GM10847 (cell line): ENCODE data around the gene WDR46.
A peak's percentile ranks its signal among the peaks of the same experiment; 100 is the strongest.

Experiments
- POLR2A ChIP-seq: IDR thresholded peaks from 2 replicates; pipeline ENCODE4 v1.6.1; 2011; ENCODE audit not compliant: insufficient read length; ENCODE audit errors: extremely low read depth

Gene WDR46

GRCh38 chr6:33279257-33279695 is 9.8 kb downstream of the WDR46 start:
- TF ChIP-seq POLR2A = no peak

DNA sequence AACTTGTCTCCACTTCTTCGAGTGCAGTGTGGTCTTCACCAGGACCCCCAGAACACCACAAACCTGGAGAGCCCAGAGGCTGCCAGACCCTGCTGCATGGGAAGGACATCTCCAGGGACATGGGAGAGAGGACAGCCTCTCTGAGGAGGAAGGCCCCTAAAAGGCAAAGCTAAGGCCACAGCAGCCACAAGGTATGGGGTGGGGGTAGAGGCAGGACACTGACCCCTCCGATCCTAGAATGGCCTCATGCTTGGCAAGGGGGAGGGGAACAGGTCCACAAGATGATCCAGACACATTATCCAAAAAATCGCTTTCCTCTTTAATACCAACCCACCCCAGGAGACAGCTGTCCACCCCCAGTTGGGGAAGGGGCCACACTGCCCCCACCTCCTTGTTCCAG is 10.2 kb downstream of the WDR46 start:
- TF ChIP-seq POLR2A = no peak

DNA sequence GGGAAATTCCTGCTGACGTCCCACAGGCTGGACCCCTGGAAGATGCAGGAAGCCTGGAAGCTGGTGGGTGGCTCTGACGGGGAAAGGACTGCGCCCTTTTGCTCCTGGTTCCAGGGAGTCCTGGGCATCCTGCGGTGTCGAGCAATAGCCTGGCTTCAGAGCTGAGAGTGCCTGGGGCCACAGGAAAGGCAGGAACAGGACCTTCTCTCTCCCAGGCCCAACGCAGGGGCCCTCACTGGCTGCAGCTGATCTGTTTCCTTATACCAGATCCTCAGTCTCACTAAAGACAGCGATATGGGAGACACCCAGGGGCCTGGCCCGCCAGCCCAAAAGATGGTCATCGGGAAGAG is 10.7 kb downstream of the WDR46 start:
- no peak for TF ChIP-seq POLR2A

DNA sequence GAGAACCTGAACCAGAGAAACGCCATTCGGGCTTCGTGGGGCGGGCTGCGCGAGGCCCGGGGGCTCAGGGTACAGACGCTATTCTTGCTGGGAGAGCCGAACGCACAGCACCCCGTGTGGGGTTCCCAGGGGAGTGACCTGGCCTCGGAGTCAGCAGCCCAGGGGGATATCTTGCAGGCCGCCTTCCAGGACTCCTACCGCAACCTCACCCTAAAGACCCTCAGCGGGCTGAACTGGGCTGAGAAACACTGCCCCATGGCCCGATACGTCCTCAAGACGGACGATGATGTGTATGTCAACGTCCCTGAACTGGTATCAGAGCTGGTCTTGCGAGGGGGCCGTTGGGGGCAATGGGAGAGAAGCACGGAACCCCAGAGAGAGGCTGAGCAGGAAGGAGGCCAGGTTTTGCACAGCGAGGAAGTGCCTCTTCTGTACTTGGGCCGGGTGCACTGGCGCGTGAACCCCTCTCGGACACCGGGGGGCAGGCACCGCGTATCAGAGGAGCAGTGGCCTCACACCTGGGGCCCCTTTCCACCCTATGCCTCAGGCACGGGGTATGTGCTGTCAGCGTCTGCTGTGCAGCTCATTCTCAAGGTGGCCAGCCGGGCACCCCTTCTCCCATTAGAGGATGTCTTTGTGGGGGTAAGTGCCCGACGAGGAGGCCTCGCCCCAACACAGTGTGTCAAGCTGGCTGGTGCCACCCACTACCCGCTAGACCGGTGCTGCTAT is 11.2 kb downstream of the WDR46 start:
- peak; percentile 4 for TF ChIP-seq POLR2A

GRCh38 chr6:33276864-33277662 is 12.0 kb downstream of the WDR46 start, which contains the start of gene B3GALT4:
TSS of gene B3GALT4 (plus strand) at chr6:33277123. CDS start at chr6:33277420, 297 bp downstream.
- TF ChIP-seq POLR2A = peak; percentile 43

DNA sequence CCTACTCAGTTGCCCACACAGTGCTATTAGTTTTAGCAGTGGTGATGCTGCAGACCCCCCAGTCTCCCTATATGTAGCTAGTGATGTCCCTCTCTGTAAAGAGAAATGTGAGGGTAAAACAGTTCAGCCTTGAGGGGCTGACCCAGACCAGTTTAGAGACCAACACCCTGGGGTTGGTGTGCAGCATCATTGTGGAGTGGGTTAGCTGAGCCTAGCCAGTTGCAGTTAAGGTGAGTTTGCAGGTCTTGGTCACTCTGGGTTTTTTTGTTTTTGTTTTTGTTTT is 12.5 kb downstream of the WDR46 start:
- no peak for TF ChIP-seq POLR2A

GRCh38 chr6:33273924-33274902 is 14.8 kb downstream of the WDR46 start:
- TF ChIP-seq POLR2A = no peak

DNA sequence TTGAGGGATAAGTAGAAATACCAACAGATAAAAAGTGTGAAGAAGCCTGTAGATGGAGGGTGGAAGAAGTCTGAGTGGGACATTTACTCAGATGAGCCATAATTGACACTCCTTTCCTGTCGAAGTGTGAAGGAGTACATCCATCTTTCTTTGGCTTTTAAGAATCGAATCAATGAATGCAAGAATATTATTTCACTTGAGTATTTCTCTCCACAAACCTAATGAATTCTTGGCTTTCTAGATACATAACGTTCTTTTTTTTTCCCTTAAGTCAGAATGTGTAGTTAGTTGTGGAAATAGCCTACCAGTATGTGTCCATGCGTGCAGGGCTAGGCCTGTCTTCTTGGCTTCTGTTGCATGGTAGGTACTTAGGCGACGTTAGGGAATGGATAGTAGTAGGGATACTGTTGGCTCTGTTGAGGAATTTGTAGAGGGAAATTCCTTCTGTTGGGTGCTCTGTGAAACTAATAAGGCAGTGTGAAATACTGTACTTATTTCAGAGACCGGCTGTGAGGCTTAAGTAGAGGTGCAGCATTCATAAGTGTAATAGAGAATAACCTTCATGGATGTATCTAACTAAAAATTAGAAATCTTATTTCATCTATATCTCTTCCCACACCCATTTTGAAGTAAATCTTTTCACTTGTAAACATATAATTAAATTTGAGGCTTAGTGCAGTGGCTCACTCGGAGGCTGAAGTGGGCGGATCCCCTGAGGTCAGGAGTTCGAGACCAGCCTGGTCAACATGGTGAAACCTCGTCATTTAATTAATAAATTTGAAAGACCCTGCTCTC is 15.7 kb downstream of the WDR46 start:
- no peak for TF ChIP-seq POLR2A

- TF ChIP-seq POLR2A = no peak
These were observed 16.5 kb downstream of the WDR46 start for GRCh38 chr6:33272275-33273128.

DNA sequence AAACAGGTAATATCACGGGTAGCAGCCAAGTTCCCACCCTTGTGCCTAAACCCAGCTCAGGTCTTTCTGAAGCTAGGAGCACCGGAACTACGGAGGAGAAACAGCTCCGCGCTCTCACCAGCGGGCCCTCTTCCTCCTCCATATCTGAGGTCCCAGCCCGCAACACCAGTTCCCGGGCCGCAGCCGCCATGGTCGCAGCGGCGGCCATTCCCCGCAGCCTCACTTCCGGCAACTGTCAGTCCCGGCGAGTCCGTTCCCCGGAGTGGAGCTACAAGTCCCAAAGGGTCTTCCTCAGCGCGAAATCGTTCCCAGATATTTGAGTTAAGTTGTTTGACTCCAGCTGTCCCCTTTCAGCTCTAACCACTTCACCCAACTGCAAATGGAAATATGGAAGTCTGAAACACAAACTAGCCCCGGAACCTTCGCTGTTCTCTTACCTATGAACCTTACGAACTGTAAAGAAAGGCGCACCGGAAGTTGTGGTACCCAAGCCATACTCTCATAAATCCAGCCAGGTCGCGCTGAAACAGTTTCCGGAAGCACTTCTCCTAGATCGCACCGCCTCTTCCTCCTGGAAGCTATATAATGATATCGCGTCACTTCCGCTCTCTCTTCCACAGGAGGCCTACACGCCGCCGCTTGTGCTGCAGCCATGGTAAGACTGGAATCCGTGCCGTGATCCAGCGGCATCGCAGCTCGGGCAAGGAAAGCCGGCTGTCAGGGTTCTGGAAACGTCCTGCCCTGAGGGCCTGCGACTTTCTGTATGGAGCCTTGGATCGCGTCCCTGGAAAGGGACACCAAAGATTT is 17.4 kb downstream of the WDR46 start, which contains the start of the genes RPS18 and VPS52:
Gene RPS18, plus strand, starts transcription at position 608 of the 807 bp plus-strand sequence. Its CDS starts 45 bp downstream, at position 653.
Gene VPS52, minus strand, starts transcription at position 409 of the 807 bp plus-strand sequence. Its CDS starts 201 bp downstream, at position 208.
- peak; percentile 99 for TF ChIP-seq POLR2A

- TF ChIP-seq POLR2A = no peak
These were observed 17.9 kb downstream of the WDR46 start for GRCh38 chr6:33271117-33271467.

DNA sequence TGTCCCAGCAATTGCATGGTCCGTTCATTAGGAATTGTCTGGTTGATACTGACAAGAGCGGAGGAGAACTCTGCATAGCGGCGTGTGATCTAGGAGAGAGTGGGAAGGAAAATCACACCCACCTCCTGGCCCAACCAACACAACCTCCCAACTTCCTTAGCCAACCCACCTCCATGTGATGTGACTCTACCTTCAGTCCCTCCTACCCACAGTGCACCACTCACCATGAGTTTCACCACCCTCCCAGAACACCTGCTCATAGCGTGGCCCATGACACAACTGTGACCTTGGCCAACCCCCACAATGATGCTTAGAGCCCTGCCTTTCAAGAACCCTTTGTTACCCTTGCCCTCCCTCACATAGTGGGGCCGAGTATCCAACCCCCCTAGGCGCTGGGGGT is 25.0 kb downstream of the WDR46 start:
- TF ChIP-seq POLR2A = no peak

DNA sequence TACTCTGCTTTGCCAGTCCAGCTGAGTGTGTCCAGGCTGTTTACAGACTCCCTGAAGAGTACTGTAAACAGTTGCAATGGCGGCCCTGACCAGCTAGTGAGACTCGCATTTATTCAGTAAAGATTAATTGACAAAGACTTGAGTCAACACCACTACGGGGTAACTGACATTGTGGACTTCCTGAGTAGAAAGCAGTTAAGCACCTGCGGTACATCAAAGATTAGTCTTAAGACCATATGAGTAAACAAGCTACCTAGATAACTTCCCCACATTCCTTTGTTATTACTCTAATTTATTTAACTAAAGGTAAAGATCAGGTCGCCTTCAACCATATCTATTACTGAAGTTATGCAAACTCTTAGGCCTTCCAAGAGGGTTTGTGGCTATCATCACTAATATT is 30.0 kb downstream of the WDR46 start:
- no peak for TF ChIP-seq POLR2A
